IMR-90 (cell line): ENCODE results near the gene AGPS. TPM values are rescaled to one million over a fixed set of nuclear protein-coding genes. Genes with fewer than 3 reads are reported as not detected.

Experiments used
- ATAC-seq: fragments of 200-7000 bp; cut with Tn5 transposase; 2 replicates; pipeline ENCODE4 v1.9.1; 2020; ENCODE audit warnings: low read depth, mild to moderate bottlenecking, moderate library complexity
- BruUV-seq: library from RNA; stranded (reverse); fragments of 400-500 nt; replicated peaks from 2 replicates; lab custom pipeline; 2021; lab: Mats Ljungman, UMichigan
- CTCF ChIA-PET: fragments of 300-600 bp; formaldehyde crosslinking; extraction: SDS; loops from one replicate; lab custom pipeline; 2021; ENCODE audit warnings: antibody characterized with exemption; lab: Yijun Ruan, JAX
- POLR2A ChIA-PET: fragments of 300-600 bp; sonication (Branson Sonifier 250); formaldehyde crosslinking; loops from one replicate; lab custom pipeline; 2022; ENCODE audit warnings: antibody characterized with exemption; ENCODE audit not compliant: unreplicated experiment; lab: Charles Lee
- DNase-seq: peaks from one replicate; pipeline ENCODE4 v3.0.0; 2013
- H2AFZ ChIP-seq: replicated peaks from 2 replicates; pipeline ENCODE3; 2013; ENCODE audit warnings: low read length, mild to moderate bottlenecking; ENCODE audit not compliant: poor library complexity
- H2AK5ac ChIP-seq: 2 replicates; pipeline ENCODE4 v1.6.1; 2013; ENCODE audit warnings: low read depth, low read length, inconsistent platforms
- H2AK9ac ChIP-seq: replicated peaks from 2 replicates; pipeline ENCODE3; 2013; ENCODE audit warnings: mild to moderate bottlenecking, low read depth, low read length, moderate library complexity; ENCODE audit not compliant: poor library complexity
- H2BK120ac ChIP-seq: 2 replicates; pipeline ENCODE4 v1.6.1; 2013; ENCODE audit warnings: low read depth, low read length, inconsistent platforms
- H2BK15ac ChIP-seq: 3 replicates; pipeline ENCODE4 v1.6.1; 2013; ENCODE audit warnings: low read depth, low read length, inconsistent platforms
- H2BK20ac ChIP-seq: 2 replicates; pipeline ENCODE4 v1.6.1; 2013; ENCODE audit warnings: low read depth, mild to moderate bottlenecking, inconsistent platforms, low read length, moderate library complexity
- H2BK5ac ChIP-seq: 2 replicates; pipeline ENCODE4 v1.6.1; 2013; ENCODE audit warnings: mild to moderate bottlenecking, low read depth, low read length, inconsistent platforms; ENCODE audit not compliant: poor library complexity, severe bottlenecking
- H3K14ac ChIP-seq: replicated peaks from 2 replicates; pipeline ENCODE4 v1.6.1; 2013; ENCODE audit warnings: low read depth, low read length, inconsistent platforms
- H3K18ac ChIP-seq: 2 replicates; pipeline ENCODE4 v1.6.1; 2013; ENCODE audit warnings: low read depth, low read length, control low read depth
- H3K23ac ChIP-seq: 2 replicates; pipeline ENCODE4 v1.6.1; 2013; ENCODE audit warnings: low read depth, low read length, inconsistent platforms
- H3K27ac ChIP-seq: 2 replicates; pipeline ENCODE4 v1.5.1; 2013; ENCODE audit warnings: mild to moderate bottlenecking, control low read depth, low read length; ENCODE audit not compliant: insufficient read depth
- H3K27me3 ChIP-seq: 2 replicates; pipeline ENCODE4 v1.6.1; 2013; ENCODE audit warnings: low read length; ENCODE audit not compliant: control insufficient read depth, insufficient read depth
- H3K36me3 ChIP-seq: 2 replicates; pipeline ENCODE4 v1.6.1; 2013; ENCODE audit warnings: low read length, mixed read lengths; ENCODE audit not compliant: control insufficient read depth, insufficient read depth
- H3K4ac ChIP-seq: 2 replicates; pipeline ENCODE4 v1.6.1; 2013; ENCODE audit warnings: low read depth, low read length, inconsistent platforms
- H3K4me1 ChIP-seq: 2 replicates; pipeline ENCODE4 v1.6.1; 2013; ENCODE audit warnings: low read length, mixed read lengths; ENCODE audit not compliant: control insufficient read depth, insufficient read depth
- H3K4me2 ChIP-seq: 2 replicates; pipeline ENCODE4 v1.6.1; 2013; ENCODE audit warnings: low read depth, mild to moderate bottlenecking, control low read depth, low read length, moderate library complexity
- H3K4me3 ChIP-seq: 2 replicates; pipeline ENCODE4 v1.5.1; 2013; ENCODE audit warnings: low read depth, mild to moderate bottlenecking, control low read depth, low read length, moderate library complexity; ENCODE audit not compliant: insufficient read depth
- H3K56ac ChIP-seq: 2 replicates; pipeline ENCODE4 v1.6.1; 2013; ENCODE audit warnings: low read length, inconsistent platforms; ENCODE audit not compliant: insufficient read depth; ENCODE audit errors: extremely low read depth
- H3K79me1 ChIP-seq, 2 experiments: 2 replicates each; pipeline ENCODE4 v1.6.1; 2013; ENCODE audit warnings: low read length in 2 of 2, inconsistent platforms in 1 of 2, low read depth in 1 of 2
- H3K9ac ChIP-seq: 2 replicates; pipeline ENCODE4 v1.6.1; 2013; ENCODE audit warnings: low read depth, low read length, control low read depth
- H3K9me1 ChIP-seq: 2 replicates; pipeline ENCODE4 v1.6.1; 2013; ENCODE audit warnings: low read length, inconsistent platforms; ENCODE audit not compliant: insufficient read depth
- H3K9me3 ChIP-seq: 2 replicates; pipeline ENCODE4 v1.6.1; 2013; ENCODE audit warnings: low read length; ENCODE audit not compliant: control insufficient read depth, insufficient read depth
- H4K20me1 ChIP-seq: 2 replicates; pipeline ENCODE4 v1.6.1; 2013; ENCODE audit warnings: low read length, inconsistent platforms; ENCODE audit not compliant: insufficient read depth
- H4K5ac ChIP-seq: 2 replicates; pipeline ENCODE4 v1.6.1; 2013; ENCODE audit warnings: mild to moderate bottlenecking, low read depth, low read length, control low read depth
- H4K8ac ChIP-seq, 2 experiments: 2 replicates each; pipeline ENCODE4 v1.6.1; 2013; ENCODE audit warnings: low read depth in 2 of 2, low read length in 2 of 2, control low read depth in 1 of 2, inconsistent platforms in 1 of 2
- H4K91ac ChIP-seq: 2 replicates; pipeline ENCODE4 v1.6.1; 2013; ENCODE audit warnings: low read depth, low read length, inconsistent platforms; ENCODE audit not compliant: insufficient read depth
- BHLHE40 ChIP-seq: fragments of 150-350 bp; IDR thresholded peaks from 2 replicates; pipeline ENCODE4 v1.6.1; 2016; ENCODE audit warnings: mild to moderate bottlenecking, low read depth, low read length
- CEBPB ChIP-seq: IDR thresholded peaks from 2 replicates; pipeline ENCODE4 v1.6.1; 2012; ENCODE audit warnings: low read depth, low read length, improper control_type of control experiment
- CHD1 ChIP-seq: IDR thresholded peaks from 2 replicates; pipeline ENCODE4 v1.6.1; 2012; ENCODE audit warnings: low read depth, low read length, improper control_type of control experiment
- FOS ChIP-seq: fragments of 150-350 bp; IDR thresholded peaks from 2 replicates; pipeline ENCODE4 v1.6.1; 2016; ENCODE audit warnings: low read depth, low read length
- MAFK ChIP-seq: IDR thresholded peaks from 2 replicates; pipeline ENCODE4 v1.6.1; 2012; ENCODE audit warnings: low read depth, low read length, improper control_type of control experiment
- MAZ ChIP-seq: IDR thresholded peaks from 2 replicates; pipeline ENCODE4 v1.6.1; 2012; ENCODE audit warnings: low read depth, mild to moderate bottlenecking, low read length, improper control_type of control experiment, moderate library complexity, borderline replicate concordance
- MXI1 ChIP-seq: IDR thresholded peaks from 2 replicates; pipeline ENCODE4 v1.6.1; 2012; ENCODE audit warnings: low read depth, mild to moderate bottlenecking, low read length, moderate library complexity, borderline replicate concordance
- NFE2L2 ChIP-seq: fragments of 150-350 bp; IDR thresholded peaks from 2 replicates; pipeline ENCODE4 v1.6.1; 2016; ENCODE audit warnings: low read depth, mild to moderate bottlenecking, low read length
- POLR2A ChIP-seq: IDR thresholded peaks from 2 replicates; pipeline ENCODE4 v1.6.1; 2012; ENCODE audit warnings: mild to moderate bottlenecking, low read depth, low read length
- RAD21 ChIP-seq: IDR thresholded peaks from 2 replicates; pipeline ENCODE4 v1.6.1; 2012; ENCODE audit warnings: low read length, improper control_type of control experiment
- RCOR1 ChIP-seq: IDR thresholded peaks from 2 replicates; pipeline ENCODE4 v1.6.1; 2012; ENCODE audit warnings: mild to moderate bottlenecking, low read length, improper control_type of control experiment; ENCODE audit not compliant: insufficient replicate concordance
- RFX5 ChIP-seq: IDR thresholded peaks from 2 replicates; pipeline ENCODE4 v1.8.0; 2012; ENCODE audit warnings: low read depth, mild to moderate bottlenecking, low read length, moderate library complexity
- SMC3 ChIP-seq: fragments of 150-350 bp; IDR thresholded peaks from 2 replicates; pipeline ENCODE4 v1.6.1; 2016; ENCODE audit warnings: low read depth, mild to moderate bottlenecking, antibody characterized with exemption, low read length, moderate library complexity
- USF2 ChIP-seq: fragments of 150-350 bp; IDR thresholded peaks from 2 replicates; pipeline ENCODE4 v1.6.1; 2017; ENCODE audit warnings: mild to moderate bottlenecking, antibody characterized with exemption, low read length, low read depth
- WGBS, 2 experiments: methylation state at CpG; one replicate each; pipeline versions ENCODE4 v1.1.5 to v1.1.7; 2013; ENCODE audit warnings: missing lambda C conversion rate in 2 of 2; ENCODE audit not compliant: insufficient read length in 1 of 2; ENCODE audit errors: extremely low coverage in 2 of 2; 5-methylcytosine and 5-hydroxymethylcytosine counted together
- dilution Hi-C: fragments of 300-500 bp; cut with HindIII; formaldehyde crosslinking; loops from one replicate; pipeline ENCODE4 v1.14.3; 2018; ENCODE audit warnings: low sequenced_read_pairs; ENCODE audit not compliant: unreplicated experiment
- in situ Hi-C: fragments of 300-500 bp; cut with MboI; formaldehyde crosslinking; loops from 3 replicates; pipeline ENCODE4 v1.14.3; 2019; ENCODE audit warnings: low sequenced_read_pairs, inconsistent platforms, mixed read lengths
- intact Hi-C: fragments of 100-400 bp; cut with micrococcal nuclease; formaldehyde crosslinking; loops from 2 replicates; pipeline ENCODE4 v1.10.0; 2022
- polyA plus RNA-seq, 3 experiments: library from polyadenylated mRNA; depleted of rRNA; stranded (reverse); fragments of >200 nt; gene quantifications; 2 replicates each; pipeline ENCODE4 v1.2.3, GENCODE V29; 2012; ENCODE audit warnings: low replicate concordance in 1 of 3
- total RNA-seq: library from RNA; depleted of rRNA; stranded (reverse); fragments of >200 nt; gene quantifications from 2 replicates; pipeline ENCODE4 v1.2.3, GENCODE V29; 2012
- TF ChIP-seq, protein P1 (sequence below): fragments of 150-350 bp; IDR thresholded peaks from 2 replicates; pipeline ENCODE4 v1.6.1; 2016; ENCODE audit warnings: low read depth, mild to moderate bottlenecking, low read length, moderate library complexity, borderline replicate concordance
- TF ChIP-seq, protein P2 (sequence below): conservative IDR thresholded peaks from 2 replicates; pipeline ENCODE4 v1.5.1; 2012; ENCODE audit warnings: mild to moderate bottlenecking, low read depth, low read length, improper control_type of control experiment

AGPS gene
- total and polyA plus RNA-seq, 2 of the 4 experiments (the other 2 are of a cell fraction), result 6.6 to 18.6 TPM

DNA sequence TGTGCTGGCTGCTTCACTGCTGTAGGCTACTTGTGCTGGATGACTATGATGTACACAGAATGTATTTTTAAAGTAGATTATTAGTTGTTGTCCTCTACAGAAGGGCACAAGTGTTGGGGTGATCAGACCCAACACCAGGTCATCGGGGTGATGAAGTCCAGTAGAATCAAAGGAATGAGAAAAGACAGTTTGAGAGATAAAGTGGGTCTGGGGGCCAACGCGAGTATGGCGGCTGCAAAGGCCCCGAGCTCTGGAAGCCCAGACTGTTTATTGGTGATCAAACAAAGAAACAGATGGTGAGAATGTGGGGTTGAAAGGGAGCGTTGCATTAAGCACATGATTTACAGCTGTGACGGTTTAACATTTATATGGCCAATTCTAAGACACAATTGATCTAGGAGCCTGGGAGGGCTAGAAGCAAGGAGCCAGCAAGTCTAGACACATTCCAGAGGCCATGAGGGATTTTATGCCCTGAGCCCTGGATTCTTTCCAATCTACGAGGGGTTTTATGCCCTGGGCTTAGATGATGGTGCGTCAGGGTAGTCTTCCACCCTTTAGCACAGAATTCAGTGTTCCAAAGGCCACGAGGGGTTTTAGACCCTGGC, 153.5 kb downstream of the AGPS start:
- Histone ChIP-seq H3K9ac (no peak overlapping the region), H4K8ac (no peak overlapping the region), H3K27me3 (no peaks in the 10 kb centered on the region), H3K4ac (no peak overlapping the region), H3K36me3 (no peaks in the 10 kb centered on the region), H2AFZ (no peak overlapping the region), H3K18ac (no peak overlapping the region), H3K9me3 (no peaks in the 10 kb centered on the region), H2BK20ac (no peak overlapping the region), H3K9me1 (no peaks in the 10 kb centered on the region; the same call in 1 of the 2 replicates), H2BK5ac (no peak overlapping the region), H4K5ac (no peak overlapping the region), H3K14ac (no peak overlapping the region), H2AK5ac (no peak overlapping the region), H3K4me2 (no peak overlapping the region), H4K20me1 (no peaks in the 10 kb centered on the region), H2BK15ac (no peak overlapping the region), H4K91ac (no peak overlapping the region), H2BK120ac (no peak overlapping the region), H3K23ac (no peak overlapping the region), H3K4me3 (no peak overlapping the region), H3K4me1 (no peaks in the 10 kb centered on the region), H3K27ac (no peak overlapping the region), H3K56ac (no peak overlapping the region), H3K79me1 (no peaks in the 10 kb centered on the region), H2AK9ac (no peak overlapping the region)
- dilution Hi-C loops, result no loop called here
- ChIA-PET CTCF (no interaction called here), POLR2A (no interaction called here)
- TF ChIP-seq SMC3 (no peak), MAFK (no peak), RFX5 (no peak), RAD21 (no peak), RCOR1 (no peak), BHLHE40 (no peak), USF2 (no peak), POLR2A (no peak), NFE2L2 (no peak), CEBPB (no peak), MAZ (no peak), CHD1 (no peak), MXI1 (no peak), FOS (no peak)
- TF ChIP-seq, protein P1, sequence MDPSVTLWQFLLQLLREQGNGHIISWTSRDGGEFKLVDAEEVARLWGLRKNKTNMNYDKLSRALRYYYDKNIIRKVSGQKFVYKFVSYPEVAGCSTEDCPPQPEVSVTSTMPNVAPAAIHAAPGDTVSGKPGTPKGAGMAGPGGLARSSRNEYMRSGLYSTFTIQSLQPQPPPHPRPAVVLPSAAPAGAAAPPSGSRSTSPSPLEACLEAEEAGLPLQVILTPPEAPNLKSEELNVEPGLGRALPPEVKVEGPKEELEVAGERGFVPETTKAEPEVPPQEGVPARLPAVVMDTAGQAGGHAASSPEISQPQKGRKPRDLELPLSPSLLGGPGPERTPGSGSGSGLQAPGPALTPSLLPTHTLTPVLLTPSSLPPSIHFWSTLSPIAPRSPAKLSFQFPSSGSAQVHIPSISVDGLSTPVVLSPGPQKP, result no peak
- TF ChIP-seq, protein P2, sequence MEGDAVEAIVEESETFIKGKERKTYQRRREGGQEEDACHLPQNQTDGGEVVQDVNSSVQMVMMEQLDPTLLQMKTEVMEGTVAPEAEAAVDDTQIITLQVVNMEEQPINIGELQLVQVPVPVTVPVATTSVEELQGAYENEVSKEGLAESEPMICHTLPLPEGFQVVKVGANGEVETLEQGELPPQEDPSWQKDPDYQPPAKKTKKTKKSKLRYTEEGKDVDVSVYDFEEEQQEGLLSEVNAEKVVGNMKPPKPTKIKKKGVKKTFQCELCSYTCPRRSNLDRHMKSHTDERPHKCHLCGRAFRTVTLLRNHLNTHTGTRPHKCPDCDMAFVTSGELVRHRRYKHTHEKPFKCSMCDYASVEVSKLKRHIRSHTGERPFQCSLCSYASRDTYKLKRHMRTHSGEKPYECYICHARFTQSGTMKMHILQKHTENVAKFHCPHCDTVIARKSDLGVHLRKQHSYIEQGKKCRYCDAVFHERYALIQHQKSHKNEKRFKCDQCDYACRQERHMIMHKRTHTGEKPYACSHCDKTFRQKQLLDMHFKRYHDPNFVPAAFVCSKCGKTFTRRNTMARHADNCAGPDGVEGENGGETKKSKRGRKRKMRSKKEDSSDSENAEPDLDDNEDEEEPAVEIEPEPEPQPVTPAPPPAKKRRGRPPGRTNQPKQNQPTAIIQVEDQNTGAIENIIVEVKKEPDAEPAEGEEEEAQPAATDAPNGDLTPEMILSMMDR, result no peak
- in situ Hi-C loops, result no loop called here
- intact Hi-C loops, result no loop called here
- no peak for DNase-seq
- no peak for ATAC-seq
- WGBS, 2 experiments, result no CpG with 5 or more reads among the region's 10 CpGs
- BruUV-seq, result no TSS peak
